Measurements from ENCODE around the gene PLEKHG2.

GRCh38 chr19:39474139-39474620 is 61.7 kb downstream of the PLEKHG2 start:
- TF ChIP-seq POLR2A (IDR thresholded peaks at IDR 0.05; ENCODE audit: low read length) (no peak), MYC (IDR thresholded peaks at IDR 0.05; ENCODE audit: borderline replicate concordance, low read length) (no peak), REST (IDR thresholded peaks at IDR 0.05) (no peak), CTCF (IDR thresholded peaks at IDR 0.05) (peak; percentile 97), HOXA7 (CRISPR knock-in tag; IDR thresholded peaks at IDR 0.05) (no peak), TP53 (CRISPR knock-in tag; IDR thresholded peaks at IDR 0.05) (no peak), CBX8 (IDR thresholded peaks at IDR 0.05) (no peak), MAX (IDR thresholded peaks at IDR 0.05) (no peak), ZFP36 (IDR thresholded peaks at IDR 0.05; ENCODE audit: borderline replicate concordance, partially characterized antibody) (no peak), USF2 (IDR thresholded peaks at IDR 0.05) (no peak), ESRRA (IDR thresholded peaks at IDR 0.05; ENCODE audit: borderline replicate concordance, low read length) (no peak), KDM1A (IDR thresholded peaks at IDR 0.05; ENCODE audit: low read depth) (no peak), CEBPB (IDR thresholded peaks at IDR 0.05) (no peak)

Data from A549 (cell line).